ENCODE results near the gene AK5.

The AK5 gene

DNA sequence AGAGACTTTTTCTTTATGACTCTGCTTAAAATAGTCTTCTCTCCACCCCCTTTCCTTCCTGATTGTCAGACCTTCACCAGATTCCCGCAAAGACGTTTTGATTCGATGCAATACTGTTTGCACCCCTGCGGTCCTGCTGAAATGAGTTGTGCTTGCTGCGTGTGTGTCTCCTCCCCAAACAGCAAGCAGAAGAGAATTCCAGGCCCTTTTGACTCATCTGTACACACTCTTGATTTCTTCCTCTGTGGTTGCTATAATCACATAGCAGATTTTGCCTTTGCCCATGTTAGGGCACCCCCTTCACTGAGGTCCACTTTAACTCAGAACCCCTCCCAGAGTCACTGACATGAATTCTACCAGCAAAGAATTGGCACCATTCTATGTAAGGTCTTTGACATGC, 264.2 kb downstream of the AK5 start:
- TF ChIP-seq, protein P1, sequence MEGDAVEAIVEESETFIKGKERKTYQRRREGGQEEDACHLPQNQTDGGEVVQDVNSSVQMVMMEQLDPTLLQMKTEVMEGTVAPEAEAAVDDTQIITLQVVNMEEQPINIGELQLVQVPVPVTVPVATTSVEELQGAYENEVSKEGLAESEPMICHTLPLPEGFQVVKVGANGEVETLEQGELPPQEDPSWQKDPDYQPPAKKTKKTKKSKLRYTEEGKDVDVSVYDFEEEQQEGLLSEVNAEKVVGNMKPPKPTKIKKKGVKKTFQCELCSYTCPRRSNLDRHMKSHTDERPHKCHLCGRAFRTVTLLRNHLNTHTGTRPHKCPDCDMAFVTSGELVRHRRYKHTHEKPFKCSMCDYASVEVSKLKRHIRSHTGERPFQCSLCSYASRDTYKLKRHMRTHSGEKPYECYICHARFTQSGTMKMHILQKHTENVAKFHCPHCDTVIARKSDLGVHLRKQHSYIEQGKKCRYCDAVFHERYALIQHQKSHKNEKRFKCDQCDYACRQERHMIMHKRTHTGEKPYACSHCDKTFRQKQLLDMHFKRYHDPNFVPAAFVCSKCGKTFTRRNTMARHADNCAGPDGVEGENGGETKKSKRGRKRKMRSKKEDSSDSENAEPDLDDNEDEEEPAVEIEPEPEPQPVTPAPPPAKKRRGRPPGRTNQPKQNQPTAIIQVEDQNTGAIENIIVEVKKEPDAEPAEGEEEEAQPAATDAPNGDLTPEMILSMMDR (IDR thresholded peaks at IDR 0.05), result no peak

DNA sequence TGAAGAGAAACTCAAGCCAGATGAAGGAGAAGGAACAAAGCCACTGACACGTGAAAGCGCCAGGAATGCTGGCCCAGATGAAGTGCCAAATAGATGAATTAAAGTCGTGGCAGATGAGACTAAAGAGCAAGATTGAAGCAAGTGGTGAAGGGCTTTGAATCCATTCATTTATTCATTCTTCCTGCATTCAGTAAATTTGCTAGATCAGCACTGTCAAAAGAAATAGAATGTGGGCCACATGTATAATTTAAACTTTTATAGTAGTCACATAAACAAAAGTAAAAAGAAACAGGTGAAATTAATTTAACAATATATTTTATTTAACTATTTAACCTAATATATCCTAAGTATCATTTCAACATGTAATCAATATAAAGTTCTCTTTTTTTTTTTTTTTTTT, 265.1 kb downstream of the AK5 start:
- TF ChIP-seq, protein P1 (IDR thresholded peaks at IDR 0.05), result no peak

DNA sequence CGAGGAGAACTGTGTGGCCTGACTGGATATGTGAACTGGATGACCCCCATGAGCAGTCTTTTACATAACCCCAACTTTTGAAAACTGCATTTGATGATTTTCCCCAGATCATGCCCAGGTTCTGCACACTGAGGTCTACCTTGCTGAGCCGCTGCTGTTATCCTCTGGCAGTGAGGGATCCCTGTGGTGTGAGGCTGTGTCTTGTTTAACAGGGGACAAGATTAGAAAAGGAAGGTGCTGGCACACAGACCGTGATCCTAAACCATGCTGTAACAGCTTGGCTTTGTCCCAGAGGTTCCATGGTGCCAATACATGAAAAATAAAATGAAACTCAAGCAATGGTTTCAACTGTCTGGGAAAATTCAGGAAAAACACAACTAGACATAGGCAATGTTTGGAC, 266.5 kb downstream of the AK5 start:
- TF ChIP-seq, protein P1 (IDR thresholded peaks at IDR 0.05), result no peak

DNA sequence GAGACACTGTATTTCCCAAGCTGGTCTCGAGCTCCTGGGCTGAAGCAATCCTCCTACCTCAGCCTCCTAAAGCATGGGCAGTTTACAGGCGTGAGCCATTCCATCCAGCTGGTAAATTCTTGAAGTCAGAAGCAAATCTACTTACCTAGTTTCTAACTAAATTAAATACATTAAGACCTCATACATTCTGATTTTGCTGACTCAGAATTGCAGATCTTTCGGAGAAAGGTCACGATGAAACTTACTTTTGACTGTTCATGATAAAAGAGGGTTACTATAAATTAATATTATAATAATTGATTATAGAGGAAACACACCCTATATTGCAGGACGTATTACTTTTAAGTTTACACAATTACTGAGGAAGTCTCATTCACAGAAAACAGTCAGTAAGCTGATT, 268.3 kb downstream of the AK5 start:
- TF ChIP-seq, protein P1 (IDR thresholded peaks at IDR 0.05), result no peak

DNA sequence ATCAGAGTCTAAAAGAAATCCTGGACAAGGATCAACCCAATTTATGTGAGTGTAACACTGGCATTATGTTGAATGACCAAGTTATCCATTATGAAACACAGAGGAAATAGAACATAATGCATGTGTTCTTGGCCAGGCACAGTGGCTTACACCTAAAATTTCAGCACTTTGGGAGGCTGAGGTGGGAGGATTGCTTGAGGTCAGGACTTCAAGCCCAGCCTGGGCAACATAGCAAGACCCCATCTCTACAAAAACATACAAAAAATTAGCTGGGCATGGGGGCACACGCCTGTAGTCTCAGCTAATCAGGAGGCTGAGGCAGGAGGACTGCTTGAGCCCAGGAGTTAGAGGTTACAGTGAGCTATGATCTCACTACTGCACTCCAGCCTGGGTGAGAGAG, 270.8 kb downstream of the AK5 start:
- TF ChIP-seq, protein P1 (IDR thresholded peaks at IDR 0.05), result no peak

DNA sequence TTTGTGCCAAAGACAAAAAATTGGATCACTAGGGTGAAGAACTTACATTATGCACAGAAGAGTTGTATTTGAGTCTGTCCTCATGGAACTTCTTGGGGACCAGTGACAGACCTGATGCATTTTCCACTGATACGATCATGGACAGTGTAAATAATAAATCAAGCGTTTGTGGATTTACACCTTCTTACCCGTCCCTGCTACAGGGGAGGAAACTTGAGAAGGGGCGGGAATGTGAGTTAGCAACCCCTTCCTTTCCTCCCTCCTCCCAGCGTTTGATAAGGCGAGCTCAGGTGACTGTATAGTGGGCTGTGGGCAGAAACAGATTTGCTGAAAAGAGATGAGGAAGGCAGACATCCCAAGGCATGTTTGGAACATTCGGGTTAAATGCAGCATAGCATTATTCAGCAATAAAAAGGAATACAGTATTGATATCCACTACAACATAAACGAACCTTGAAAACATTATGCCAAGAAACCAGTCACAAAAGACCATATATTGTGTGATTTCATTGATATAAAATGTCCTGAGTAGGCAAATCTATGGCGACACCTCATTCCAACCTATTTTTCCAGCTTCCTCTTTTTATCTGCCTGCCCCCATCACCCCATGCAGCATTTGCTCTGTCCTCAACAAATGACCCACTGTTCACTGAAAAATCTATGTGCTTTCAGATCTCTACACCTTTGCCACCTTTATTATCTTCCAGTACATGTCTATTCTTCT, 271.9 kb downstream of the AK5 start:
- TF ChIP-seq, protein P1 (IDR thresholded peaks at IDR 0.05), result no peak

DNA sequence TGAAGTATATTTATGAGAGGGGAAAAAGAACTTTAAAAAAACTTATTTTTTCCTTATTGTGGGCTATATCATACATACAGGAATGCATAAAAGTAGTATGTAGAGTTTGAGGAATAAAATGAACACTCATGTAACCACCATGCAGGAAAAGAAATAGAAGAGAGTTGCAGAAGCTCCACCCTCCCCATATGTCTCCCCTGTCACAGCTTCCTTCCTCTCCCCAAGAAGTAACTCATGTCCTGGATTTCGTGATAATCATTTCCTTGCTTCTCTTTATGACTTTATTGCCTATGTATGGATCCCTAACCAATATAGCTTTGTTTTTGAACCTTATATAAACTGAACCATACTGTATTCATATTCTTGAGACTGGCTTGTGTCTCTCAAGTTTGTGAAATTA, 274.2 kb downstream of the AK5 start:
- TF ChIP-seq, protein P1 (IDR thresholded peaks at IDR 0.05), result no peak

DNA sequence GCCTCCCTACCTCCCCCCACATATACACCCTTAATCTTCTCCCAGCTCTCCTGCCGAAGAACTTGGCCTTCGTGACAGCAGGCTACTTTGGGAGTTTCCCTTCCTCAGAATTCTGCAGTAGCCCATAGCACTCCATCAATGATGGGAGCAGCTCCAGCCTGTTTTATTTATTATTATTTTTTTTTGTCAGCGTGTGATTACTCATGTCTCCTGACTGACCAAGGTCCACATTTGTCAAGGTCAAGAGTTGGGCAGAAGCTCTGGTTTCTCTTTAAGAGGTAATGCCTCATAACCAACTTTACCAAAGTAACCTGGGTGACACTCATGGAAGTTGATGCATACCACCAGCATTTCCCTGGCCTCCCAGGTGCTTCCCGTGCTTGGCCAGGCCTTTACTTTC, 275.2 kb downstream of the AK5 start:
- TF ChIP-seq, protein P1 (IDR thresholded peaks at IDR 0.05), result no peak
